ENCODE data around the gene CDKN2B-AS1.

DNA sequence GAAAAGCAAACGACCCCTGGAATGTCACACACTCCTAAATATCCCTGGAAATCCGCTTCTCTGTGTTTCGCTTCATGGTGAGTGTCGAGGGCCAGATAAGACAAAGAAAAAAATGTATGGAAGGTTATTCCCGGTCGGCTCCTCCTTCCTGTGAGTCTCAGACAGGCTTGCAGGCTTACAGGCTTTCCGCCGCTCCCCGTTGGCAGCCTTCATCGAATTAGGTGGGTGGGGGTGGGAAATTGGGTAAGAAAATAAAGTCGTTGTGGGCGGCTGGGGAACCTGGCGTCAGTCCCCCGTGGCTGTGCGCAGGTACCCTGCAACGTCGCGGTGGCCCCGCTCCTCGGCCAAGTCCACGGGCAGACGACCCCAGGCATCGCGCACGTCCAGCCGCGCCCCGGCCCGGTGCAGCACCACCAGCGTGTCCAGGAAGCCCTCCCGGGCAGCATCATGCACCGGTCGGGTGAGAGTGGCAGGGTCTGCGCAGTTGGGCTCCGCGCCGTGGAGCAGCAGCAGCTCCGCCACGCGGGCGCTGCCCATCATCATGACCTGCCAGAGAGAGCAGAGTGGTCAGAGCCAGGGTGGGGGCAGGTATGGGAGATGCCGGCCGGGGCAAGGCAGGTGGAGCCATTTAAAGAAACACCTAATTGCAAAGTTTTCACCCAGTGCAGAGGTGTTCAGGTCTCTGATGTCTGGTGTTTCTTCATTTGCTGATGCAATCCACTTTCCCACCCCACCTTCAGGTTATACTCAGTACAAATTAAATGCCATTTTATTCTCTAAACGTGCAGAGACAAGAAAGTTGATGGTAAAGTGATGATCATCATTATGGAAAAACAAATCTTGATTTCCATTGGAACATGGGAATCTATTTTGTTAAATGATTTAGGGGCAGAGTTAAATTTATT is 11.4 kb downstream of the CDKN2B-AS1 start:
- no peak for TF ChIP-seq GATA3 (IDR thresholded peaks at IDR 0.05; ENCODE audit: low read depth, low read length)
- no peak for TF ChIP-seq GATA2 (IDR thresholded peaks at IDR 0.05; ENCODE audit: low read depth, low read length)
